Neural cell (in vitro differentiated cells): ENCODE data around the gene SDR42E1. TPM values are rescaled to one million over a fixed set of nuclear protein-coding genes. Genes with fewer than 3 reads are reported as not detected.
"Not testable (repeated sequence)": the region's sequence is repeated elsewhere in the genome, so short reads cannot be mapped to it uniquely, and the experiment has no call there.

Source experiments
- H2AFZ ChIP-seq: fragments of 200-600, 300-800 bp; sonication (generic), shearing (Covaris generic); 2 replicates; pipeline ENCODE4 v1.6.0; 2014; ENCODE audit warnings: low read depth, mild to moderate bottlenecking, antibody characterized with exemption, low read length, moderate library complexity
- H3F3A ChIP-seq: fragments of 200-600 bp; shearing (Covaris generic); 2 replicates; pipeline ENCODE4 v1.6.1; 2016; ENCODE audit warnings: mild to moderate bottlenecking, moderate library complexity, mixed read lengths, antibody characterized with exemption, low read length; ENCODE audit not compliant: insufficient read depth, poor library complexity, severe bottlenecking
- H3K27ac ChIP-seq: fragments of 200-600, 300-800 bp; sonication (generic), shearing (Covaris generic); 2 replicates; pipeline ENCODE4 v1.5.1; 2014; ENCODE audit warnings: mild to moderate bottlenecking, low read length, moderate library complexity
- H3K27me3 ChIP-seq: fragments of 300-800, 200-600 bp; sonication (generic), shearing (Covaris generic); 2 replicates; pipeline ENCODE4 v1.6.0; 2014; ENCODE audit warnings: mild to moderate bottlenecking, low read depth, low read length, moderate library complexity; ENCODE audit not compliant: insufficient read depth
- H3K36me3 ChIP-seq: fragments of 300-800, 200-600 bp; sonication (generic), shearing (Covaris generic); 2 replicates; pipeline ENCODE4 v1.5.1; 2014; ENCODE audit warnings: mild to moderate bottlenecking, antibody characterized with exemption, low read length, moderate library complexity; ENCODE audit not compliant: insufficient read depth
- H3K4me2 ChIP-seq: fragments of 300-800, 200-600 bp; sonication (generic), shearing (Covaris generic); 2 replicates; pipeline ENCODE4 v1.6.0; 2014; ENCODE audit warnings: mild to moderate bottlenecking, low read length
- H3K4me3 ChIP-seq: fragments of 300-800, 200-600 bp; sonication (generic), shearing (Covaris generic); 2 replicates; pipeline ENCODE4 v1.5.1; 2014; ENCODE audit warnings: mild to moderate bottlenecking, low read length, moderate library complexity
- H3K79me2 ChIP-seq: fragments of 200-600 bp; shearing (Covaris generic); replicated peaks from 2 replicates; pipeline ENCODE4 v1.6.0; 2014; ENCODE audit warnings: mild to moderate bottlenecking, low read length, moderate library complexity; ENCODE audit not compliant: insufficient read depth
- H3K9ac ChIP-seq: fragments of 300-800, 200-600 bp; sonication (generic), shearing (Covaris generic); 2 replicates; pipeline ENCODE4 v1.6.1; 2016; ENCODE audit warnings: mild to moderate bottlenecking, low read length, mixed read lengths
- H3K9me2 ChIP-seq: fragments of 200-600 bp; shearing (Covaris generic); 2 replicates; pipeline ENCODE4 v1.6.1; 2016; ENCODE audit warnings: mild to moderate bottlenecking, low read length, mixed read lengths; ENCODE audit not compliant: insufficient read depth
- H3K9me3 ChIP-seq: fragments of 200-600, 300-800 bp; sonication (generic), shearing (Covaris generic); 2 replicates; pipeline ENCODE4 v1.6.1; 2016; ENCODE audit warnings: mild to moderate bottlenecking, mixed run types, low read length, moderate library complexity, mixed read lengths
- H4K20me1 ChIP-seq: fragments of 200-600 bp; shearing (Covaris generic); 2 replicates; pipeline ENCODE4 v1.6.1; 2016; ENCODE audit warnings: mild to moderate bottlenecking, mixed run types; ENCODE audit not compliant: insufficient read depth
- CTCF ChIP-seq: fragments of 450-650 bp; IDR thresholded peaks from 2 replicates; pipeline ENCODE4 v1.5.1; 2014; ENCODE audit warnings: antibody characterized with exemption, mild to moderate bottlenecking, moderate library complexity; ENCODE audit not compliant: poor library complexity, severe bottlenecking
- EP300 ChIP-seq: fragments of 450-650 bp; conservative IDR thresholded peaks from 2 replicates; pipeline ENCODE4 v1.6.1; 2014; ENCODE audit warnings: antibody characterized with exemption, mild to moderate bottlenecking, moderate library complexity; ENCODE audit not compliant: poor library complexity, severe bottlenecking
- EZH2 ChIP-seq: fragments of 200-600, 300-800 bp; shearing (Covaris generic), sonication (generic); IDR thresholded peaks from 2 replicates; pipeline ENCODE4 v1.6.1; 2014; ENCODE audit warnings: antibody characterized with exemption, low read length, borderline replicate concordance, mild to moderate bottlenecking; ENCODE audit not compliant: insufficient read depth, poor library complexity, severe bottlenecking
- MXI1 ChIP-seq: fragments of 450-650 bp; conservative IDR thresholded peaks from 2 replicates; pipeline ENCODE4 v1.6.1; 2014; ENCODE audit warnings: antibody characterized with exemption, mild to moderate bottlenecking; ENCODE audit not compliant: poor library complexity, severe bottlenecking
- POLR2AphosphoS5 ChIP-seq: IDR thresholded peaks from 2 replicates; pipeline ENCODE4 v1.6.1; 2012
- RAD21 ChIP-seq: fragments of 450-650 bp; conservative IDR thresholded peaks from 2 replicates; pipeline ENCODE4 v1.6.1; 2014; ENCODE audit warnings: antibody characterized with exemption, mild to moderate bottlenecking, moderate library complexity
- REST ChIP-seq: IDR thresholded peaks from 2 replicates; pipeline ENCODE4 v1.6.1; 2012; ENCODE audit warnings: borderline replicate concordance
- SMC3 ChIP-seq: fragments of 450-650 bp; conservative IDR thresholded peaks from 2 replicates; pipeline ENCODE4 v1.6.1; 2014; ENCODE audit warnings: antibody characterized with exemption, mild to moderate bottlenecking, moderate library complexity; ENCODE audit not compliant: poor library complexity
- TAF1 ChIP-seq: IDR thresholded peaks from 2 replicates; pipeline ENCODE4 v1.6.1; 2012; ENCODE audit warnings: low read depth
- polyA plus RNA-seq: library from polyadenylated mRNA; depleted of rRNA; stranded (reverse); fragments of >200 nt; gene quantifications from 2 replicates; pipeline ENCODE4 v1.2.3, GENCODE V29; 2014

Gene SDR42E1
- polyA plus RNA-seq, 1 donor from 2014 or later: 0.02 TPM

- TF ChIP-seq POLR2AphosphoS5: no peak
- TF ChIP-seq TAF1: no peak
- no peak for TF ChIP-seq EZH2
- TF ChIP-seq EP300: no peak
- no peak for TF ChIP-seq REST
- no peak for TF ChIP-seq CTCF
- TF ChIP-seq RAD21: no peak
- TF ChIP-seq MXI1: no peak
- TF ChIP-seq SMC3: no peak
- no peak overlapping the region for H3K9ac ChIP-seq
- no peaks in the 10 kb centered on the region for H3F3A ChIP-seq
- H3K27ac ChIP-seq: no peak overlapping the region
- H3K4me3 ChIP-seq: no peak overlapping the region
- H3K36me3 ChIP-seq: no peaks in the 10 kb centered on the region
- H3K4me2 ChIP-seq: no peak overlapping the region
- no peaks in the 10 kb centered on the region for H3K9me3 ChIP-seq
- H3K27me3 ChIP-seq: no peaks in the 10 kb centered on the region
- H3K9me2 ChIP-seq: no peaks in the 10 kb centered on the region
- no peaks in the 10 kb centered on the region for H3K79me2 ChIP-seq
- H4K20me1 ChIP-seq: no peaks in the 10 kb centered on the region
- no peak overlapping the region for H2AFZ ChIP-seq
Observed at GRCh38 chr16:82013139-82013538, 1.9 kb upstream of the SDR42E1 start.

GRCh38 chr16:82010649-82011048, 621 bp downstream of the SDR42E1 start:
- no peak overlapping the region for H2AFZ ChIP-seq
- H3K4me3 ChIP-seq: no peak overlapping the region
- H4K20me1 ChIP-seq: no peaks in the 10 kb centered on the region
- no peak overlapping the region for H3K9ac ChIP-seq
- TF ChIP-seq POLR2AphosphoS5: no peak
- TF ChIP-seq CTCF: no peak
- no peak for TF ChIP-seq RAD21
- TF ChIP-seq REST: no peak
- TF ChIP-seq EZH2: no peak
- TF ChIP-seq SMC3: no peak
- no peak for TF ChIP-seq EP300
- TF ChIP-seq MXI1: no peak
- TF ChIP-seq TAF1: no peak
- no peaks in the 10 kb centered on the region for H3K79me2 ChIP-seq
- no peaks in the 10 kb centered on the region for H3F3A ChIP-seq
- H3K27me3 ChIP-seq: no peaks in the 10 kb centered on the region
- H3K4me2 ChIP-seq: no peak overlapping the region
- no peaks in the 10 kb centered on the region for H3K9me3 ChIP-seq
- H3K27ac ChIP-seq: no peak overlapping the region
- no peaks in the 10 kb centered on the region for H3K36me3 ChIP-seq
- no peaks in the 10 kb centered on the region for H3K9me2 ChIP-seq

- not testable (repeated sequence) for H2AFZ ChIP-seq, H4K20me1 ChIP-seq, H3F3A ChIP-seq
Observed at GRCh38 chr16:82009789-82010188, 1.5 kb downstream of the SDR42E1 start.

More at GRCh38 chr16:82009789-82010188, 1.5 kb downstream of the SDR42E1 start:
- H3K9me2 ChIP-seq, H3K36me3 ChIP-seq, H3K79me2 ChIP-seq, H3K9me3 ChIP-seq, H3K4me3 ChIP-seq, H3K9ac ChIP-seq, H3K4me2 ChIP-seq, H3K27me3 ChIP-seq, H3K27ac ChIP-seq: not testable (repeated sequence)
